GM21529 (cell line): Measurements from ENCODE around the gene TFF3.

ENCODE experiments used
- ATAC-seq: cut with Tn5 transposase; IDR thresholded peaks from one replicate; pipeline ENCODE4 v1.9.1; 2021; ENCODE audit not compliant: unreplicated experiment

The TFF3 gene

GRCh38 chr21:42347601-42348327 is 32.6 kb upstream of the TFF3 start:
- ATAC-seq = no peak

- no peak for ATAC-seq
These were observed 31.8 kb upstream of the TFF3 start for GRCh38 chr21:42346866-42347600.

GRCh38 chr21:42346441-42346840 is 31.2 kb upstream of the TFF3 start:
- ATAC-seq = no peak

- ATAC-seq = no peak
These were observed 29.4 kb upstream of the TFF3 start for GRCh38 chr21:42344631-42345030.

- ATAC-seq = no peak
These were observed 28.8 kb upstream of the TFF3 start for GRCh38 chr21:42343963-42344510.

- ATAC-seq = no peak
These were observed 28.3 kb upstream of the TFF3 start for GRCh38 chr21:42343556-42343955.

- ATAC-seq = no peak
These were observed 27.9 kb upstream of the TFF3 start for GRCh38 chr21:42343101-42343500.

GRCh38 chr21:42341776-42342542 is 26.8 kb upstream of the TFF3 start:
- no peak for ATAC-seq

GRCh38 chr21:42340187-42341050 is 25.2 kb upstream of the TFF3 start:
- no peak for ATAC-seq

- ATAC-seq = no peak
These were observed 23.8 kb upstream of the TFF3 start for GRCh38 chr21:42338729-42339715.

GRCh38 chr21:42337830-42338728 is 22.9 kb upstream of the TFF3 start:
- ATAC-seq = no peak

- no peak for ATAC-seq
These were observed 22.1 kb upstream of the TFF3 start for GRCh38 chr21:42337276-42337675.

GRCh38 chr21:42336054-42336453 is 20.8 kb upstream of the TFF3 start:
- no peak for ATAC-seq

GRCh38 chr21:42332557-42333317 is 17.5 kb upstream of the TFF3 start:
- no peak for ATAC-seq

GRCh38 chr21:42331660-42332059 is 16.5 kb upstream of the TFF3 start:
- ATAC-seq = no peak

GRCh38 chr21:42330380-42331371 is 15.5 kb upstream of the TFF3 start:
- no peak for ATAC-seq
